Panc1 (cell line): Measurements from ENCODE around the gene GALNT13.

Source experiments
- POLR2AphosphoS5 ChIP-seq: IDR thresholded peaks from 2 replicates; pipeline ENCODE4 v1.6.1; 2012; ENCODE audit warnings: mild to moderate bottlenecking, low read depth, low read length, moderate library complexity
- SIN3A ChIP-seq: IDR thresholded peaks from 2 replicates; pipeline ENCODE4 v1.6.1; 2012; ENCODE audit warnings: low read depth, mild to moderate bottlenecking, low read length, moderate library complexity, borderline replicate concordance; ENCODE audit not compliant: insufficient read depth
- TF ChIP-seq, protein P1 (sequence below): fragments of 450-650 bp; IDR thresholded peaks from 2 replicates; pipeline ENCODE4 v1.5.1; 2017; ENCODE audit warnings: mild to moderate bottlenecking
- TF ChIP-seq, protein P2 (sequence below), 2 experiments: IDR thresholded peaks; 2 replicates each; pipeline ENCODE4 v1.6.1; 2011 to 2012; ENCODE audit warnings: low read depth in 2 of 2, control low read depth in 1 of 2, low read length in 1 of 2, mild to moderate bottlenecking in 1 of 2, moderate library complexity in 1 of 2; ENCODE audit not compliant: insufficient read depth in 1 of 2

DNA sequence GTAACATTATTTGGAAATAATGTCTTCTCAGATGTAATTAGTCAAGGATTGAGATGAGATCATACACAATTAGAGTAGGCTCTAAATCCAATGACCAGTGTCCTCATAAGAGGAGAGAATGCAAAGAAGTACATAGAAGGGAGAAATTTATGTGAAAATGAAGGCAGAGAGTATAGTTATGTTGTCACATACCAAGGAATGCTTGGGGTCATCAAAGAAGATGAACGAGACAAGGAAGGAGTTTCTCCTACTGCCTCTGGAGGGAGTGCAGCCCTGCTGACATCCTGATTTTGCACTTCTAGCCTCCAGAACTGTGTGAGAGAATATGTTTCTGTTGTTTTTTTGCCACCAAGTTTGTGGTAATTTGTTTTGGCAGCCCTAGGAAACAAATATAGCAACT, 100.1 kb downstream of the GALNT13 start:
- TF ChIP-seq POLR2AphosphoS5 (no peak), SIN3A (no peak)
- TF ChIP-seq, protein P1, sequence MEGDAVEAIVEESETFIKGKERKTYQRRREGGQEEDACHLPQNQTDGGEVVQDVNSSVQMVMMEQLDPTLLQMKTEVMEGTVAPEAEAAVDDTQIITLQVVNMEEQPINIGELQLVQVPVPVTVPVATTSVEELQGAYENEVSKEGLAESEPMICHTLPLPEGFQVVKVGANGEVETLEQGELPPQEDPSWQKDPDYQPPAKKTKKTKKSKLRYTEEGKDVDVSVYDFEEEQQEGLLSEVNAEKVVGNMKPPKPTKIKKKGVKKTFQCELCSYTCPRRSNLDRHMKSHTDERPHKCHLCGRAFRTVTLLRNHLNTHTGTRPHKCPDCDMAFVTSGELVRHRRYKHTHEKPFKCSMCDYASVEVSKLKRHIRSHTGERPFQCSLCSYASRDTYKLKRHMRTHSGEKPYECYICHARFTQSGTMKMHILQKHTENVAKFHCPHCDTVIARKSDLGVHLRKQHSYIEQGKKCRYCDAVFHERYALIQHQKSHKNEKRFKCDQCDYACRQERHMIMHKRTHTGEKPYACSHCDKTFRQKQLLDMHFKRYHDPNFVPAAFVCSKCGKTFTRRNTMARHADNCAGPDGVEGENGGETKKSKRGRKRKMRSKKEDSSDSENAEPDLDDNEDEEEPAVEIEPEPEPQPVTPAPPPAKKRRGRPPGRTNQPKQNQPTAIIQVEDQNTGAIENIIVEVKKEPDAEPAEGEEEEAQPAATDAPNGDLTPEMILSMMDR: no peak
- TF ChIP-seq, protein P2, sequence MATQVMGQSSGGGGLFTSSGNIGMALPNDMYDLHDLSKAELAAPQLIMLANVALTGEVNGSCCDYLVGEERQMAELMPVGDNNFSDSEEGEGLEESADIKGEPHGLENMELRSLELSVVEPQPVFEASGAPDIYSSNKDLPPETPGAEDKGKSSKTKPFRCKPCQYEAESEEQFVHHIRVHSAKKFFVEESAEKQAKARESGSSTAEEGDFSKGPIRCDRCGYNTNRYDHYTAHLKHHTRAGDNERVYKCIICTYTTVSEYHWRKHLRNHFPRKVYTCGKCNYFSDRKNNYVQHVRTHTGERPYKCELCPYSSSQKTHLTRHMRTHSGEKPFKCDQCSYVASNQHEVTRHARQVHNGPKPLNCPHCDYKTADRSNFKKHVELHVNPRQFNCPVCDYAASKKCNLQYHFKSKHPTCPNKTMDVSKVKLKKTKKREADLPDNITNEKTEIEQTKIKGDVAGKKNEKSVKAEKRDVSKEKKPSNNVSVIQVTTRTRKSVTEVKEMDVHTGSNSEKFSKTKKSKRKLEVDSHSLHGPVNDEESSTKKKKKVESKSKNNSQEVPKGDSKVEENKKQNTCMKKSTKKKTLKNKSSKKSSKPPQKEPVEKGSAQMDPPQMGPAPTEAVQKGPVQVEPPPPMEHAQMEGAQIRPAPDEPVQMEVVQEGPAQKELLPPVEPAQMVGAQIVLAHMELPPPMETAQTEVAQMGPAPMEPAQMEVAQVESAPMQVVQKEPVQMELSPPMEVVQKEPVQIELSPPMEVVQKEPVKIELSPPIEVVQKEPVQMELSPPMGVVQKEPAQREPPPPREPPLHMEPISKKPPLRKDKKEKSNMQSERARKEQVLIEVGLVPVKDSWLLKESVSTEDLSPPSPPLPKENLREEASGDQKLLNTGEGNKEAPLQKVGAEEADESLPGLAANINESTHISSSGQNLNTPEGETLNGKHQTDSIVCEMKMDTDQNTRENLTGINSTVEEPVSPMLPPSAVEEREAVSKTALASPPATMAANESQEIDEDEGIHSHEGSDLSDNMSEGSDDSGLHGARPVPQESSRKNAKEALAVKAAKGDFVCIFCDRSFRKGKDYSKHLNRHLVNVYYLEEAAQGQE (IDR thresholded peaks at IDR 0.05; ENCODE audit: insufficient read depth in 1 of 2, low read depth in 2 of 2, low read length in 1 of 2): no peak
